DMS153 treated with DMSO at 0.1 percent for 48 hours (cell line): ENCODE results near the gene PROK1.
"Not testable (repeated sequence)": the region's sequence is repeated elsewhere in the genome, so short reads cannot be mapped to it uniquely, and the experiment has no call there.

Source experiments
- DNase-seq: peaks from one replicate; lab custom pipeline; 2025; ENCODE audit not compliant: unreplicated experiment; lab: John Stamatoyannopoulos, UW

The PROK1 gene

DNA sequence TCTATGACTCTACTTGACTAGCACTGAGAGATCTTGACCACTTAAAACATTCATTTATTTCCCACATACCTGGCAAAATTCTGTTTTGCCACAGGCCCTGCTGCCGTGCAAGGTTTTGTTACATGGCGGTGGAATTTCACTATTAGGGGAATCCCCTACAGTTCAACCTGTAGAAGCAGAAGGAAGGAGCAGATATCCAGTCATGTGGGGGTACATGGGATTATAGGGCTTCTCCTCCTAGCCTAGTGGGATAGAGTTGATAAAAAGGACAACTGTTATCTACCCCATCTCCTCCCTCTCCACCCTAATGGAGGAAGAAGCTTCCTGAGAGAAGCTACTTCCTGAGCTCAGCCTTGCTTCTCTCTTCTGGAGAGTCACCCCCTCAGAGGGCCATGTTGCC is 17.7 kb upstream of the PROK1 start:
- no peak for DNase-seq

DNA sequence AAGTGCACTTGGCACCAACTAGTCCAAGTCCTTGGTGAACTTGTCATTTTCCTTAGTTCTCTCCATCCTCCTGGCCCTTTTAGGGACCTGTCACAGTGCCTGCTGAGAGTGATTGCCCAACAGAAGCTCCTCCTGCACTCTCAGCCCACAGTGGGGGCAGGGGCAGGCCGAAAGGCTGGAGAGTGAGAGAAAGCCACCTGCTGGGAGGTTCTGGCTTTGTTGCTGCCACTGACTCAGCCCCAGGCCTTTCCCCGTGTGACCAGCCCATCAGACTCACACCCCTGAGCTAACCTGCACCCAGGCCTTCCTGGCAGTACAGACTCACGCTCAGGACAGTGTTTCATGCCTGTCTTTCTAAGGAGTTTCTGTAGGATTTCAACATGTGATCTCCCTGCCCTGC is 17.1 kb upstream of the PROK1 start:
- no peak for DNase-seq

DNA sequence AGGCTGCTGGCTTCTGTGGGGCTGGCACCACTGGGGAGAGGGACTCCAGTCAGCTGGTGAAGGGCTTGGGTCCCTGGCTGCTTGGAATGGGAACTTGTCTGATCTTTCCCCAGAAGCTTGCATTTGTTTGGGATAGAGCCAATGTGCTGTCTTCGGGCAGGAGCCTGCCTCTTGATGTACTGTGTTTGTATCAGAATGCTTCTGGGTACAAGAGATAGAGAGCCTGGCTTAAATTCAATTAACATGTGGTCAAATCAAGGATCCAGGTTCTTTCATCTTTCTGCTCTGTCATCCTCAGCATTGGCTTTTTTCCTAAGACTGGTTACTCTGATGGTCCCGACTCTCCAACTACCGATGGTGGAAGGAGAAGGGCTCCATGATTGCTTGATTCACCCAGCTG is 16.0 kb upstream of the PROK1 start:
- no peak for DNase-seq

DNA sequence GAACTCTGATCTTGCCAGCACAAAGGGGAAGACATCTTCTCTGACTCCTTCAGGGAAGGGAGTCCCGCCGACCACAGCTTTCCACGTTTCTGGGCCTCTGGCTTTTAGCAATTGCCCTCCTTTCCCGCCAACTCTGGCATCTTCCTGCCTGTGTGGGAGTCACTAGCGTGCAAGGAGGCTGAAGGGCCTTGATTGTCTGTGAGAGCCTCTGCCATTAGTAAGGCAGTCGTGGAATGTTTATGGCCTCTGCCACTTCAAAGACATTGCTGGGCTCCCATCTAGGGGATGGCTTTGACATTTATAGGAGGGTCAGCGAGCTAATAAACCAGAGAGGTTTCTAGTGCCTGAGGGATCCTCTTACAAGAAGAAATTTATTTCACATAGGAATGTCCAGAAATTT is 14.3 kb upstream of the PROK1 start:
- DNase-seq, result no peak

DNA sequence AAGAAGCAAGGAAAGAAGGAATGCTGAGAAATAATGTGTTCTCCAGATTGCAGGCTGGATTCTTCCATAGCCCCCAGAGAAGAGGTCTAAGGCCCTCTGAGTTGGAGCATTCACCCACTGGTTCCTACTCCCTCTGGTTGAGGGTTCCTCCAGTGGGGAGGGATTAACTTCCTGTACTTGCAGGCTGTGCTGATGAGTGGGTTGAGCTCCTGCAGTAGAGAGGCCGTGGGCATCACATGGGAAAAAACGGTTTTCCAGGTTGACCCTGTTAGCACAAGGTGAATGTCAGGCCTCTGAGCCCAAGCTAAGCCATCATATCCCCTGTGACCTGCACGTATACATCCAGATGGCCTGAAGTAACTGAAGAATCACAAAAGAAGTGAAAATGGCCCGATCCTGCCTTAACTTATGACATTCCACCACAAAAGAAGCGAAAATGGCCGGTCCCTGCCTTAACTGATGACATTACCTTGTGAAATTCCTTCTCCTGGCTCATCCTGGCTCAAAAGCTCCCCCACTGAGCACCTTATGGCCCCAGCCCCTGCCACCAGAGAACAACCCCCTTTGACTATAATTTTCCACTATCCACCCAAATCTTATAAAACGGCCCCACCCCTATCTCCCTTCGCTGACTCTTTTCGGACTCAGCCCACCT is 13.2 kb upstream of the PROK1 start:
- DNase-seq, result not testable (repeated sequence)

DNA sequence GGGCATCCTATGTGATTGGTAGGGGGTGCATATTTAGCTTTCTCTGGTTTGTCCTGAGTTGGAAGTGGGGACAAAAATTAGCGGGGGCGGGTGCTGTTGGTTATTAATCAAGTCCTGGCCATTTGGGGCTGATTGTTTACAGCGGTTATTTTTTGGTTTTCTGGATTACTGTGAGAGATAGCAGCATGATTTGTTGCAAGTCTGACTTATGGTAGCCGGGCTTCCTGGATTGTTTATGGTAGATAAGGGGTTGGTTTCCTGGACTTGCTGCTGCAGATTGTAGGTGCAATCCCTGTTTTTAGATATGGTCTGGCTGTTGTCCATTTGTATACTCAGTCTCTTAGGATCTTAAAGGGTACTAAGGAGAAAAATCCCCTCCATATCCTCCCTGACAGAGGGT is 12.1 kb upstream of the PROK1 start:
- no peak for DNase-seq

DNA sequence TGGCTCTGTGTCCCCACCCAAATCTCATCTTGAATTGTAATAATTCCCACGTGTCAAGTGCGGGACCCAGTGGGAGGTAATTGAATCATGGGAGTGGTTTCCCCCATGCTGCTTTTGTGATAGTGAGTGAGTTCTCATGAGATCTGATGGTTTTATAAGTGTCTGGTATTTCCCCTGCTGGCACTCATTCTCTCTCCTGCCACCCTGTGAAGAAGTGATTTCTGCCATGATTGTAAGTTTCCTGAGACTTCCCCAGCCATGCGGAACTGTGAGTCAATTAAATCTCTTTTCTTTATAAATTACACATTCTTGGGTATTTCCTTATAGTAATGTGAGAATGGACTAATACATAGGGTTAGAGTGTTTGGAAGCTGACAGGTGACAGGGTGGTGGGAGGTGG is 11.1 kb upstream of the PROK1 start:
- DNase-seq, result not testable (repeated sequence)

DNA sequence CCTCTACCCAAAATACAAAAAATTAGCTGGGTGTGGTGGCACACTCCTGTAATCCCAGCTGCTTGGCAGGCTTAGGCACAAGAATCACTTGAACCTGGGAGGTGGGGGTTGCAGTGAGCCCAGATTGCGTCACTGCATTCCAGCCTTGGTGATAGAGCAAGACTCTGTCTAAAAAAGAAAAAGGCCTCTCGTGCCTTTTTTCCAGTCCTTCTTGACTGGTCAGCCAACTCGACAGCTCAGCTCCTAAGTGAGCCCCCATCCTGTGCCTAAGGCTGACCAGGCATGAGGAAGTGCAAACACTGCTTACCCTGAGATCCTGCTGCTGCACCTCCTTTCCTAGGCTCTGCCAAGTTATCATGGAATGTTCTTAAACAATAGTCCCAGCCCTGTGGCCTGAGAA is 10.1 kb upstream of the PROK1 start:
- no peak for DNase-seq

DNA sequence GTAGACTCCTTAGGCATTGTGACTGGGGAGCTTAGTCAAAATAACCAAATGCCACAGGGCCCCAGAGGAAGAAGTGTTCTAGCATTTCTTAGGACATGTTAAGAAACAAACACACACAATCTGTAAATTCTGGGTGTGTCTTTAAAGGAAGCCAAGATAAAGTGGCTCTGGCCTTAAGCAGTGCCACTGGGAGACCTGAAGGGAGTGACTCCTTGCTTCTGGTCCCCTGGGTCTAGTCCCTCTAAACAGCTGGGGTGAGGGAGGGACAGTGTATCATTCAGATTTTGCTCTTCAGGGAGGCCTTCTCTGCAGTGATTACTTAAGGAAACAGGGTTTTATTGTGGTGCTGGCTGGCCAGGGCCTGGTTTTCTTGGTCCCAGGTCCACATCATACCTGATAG is 9.1 kb upstream of the PROK1 start:
- DNase-seq, result no peak

DNA sequence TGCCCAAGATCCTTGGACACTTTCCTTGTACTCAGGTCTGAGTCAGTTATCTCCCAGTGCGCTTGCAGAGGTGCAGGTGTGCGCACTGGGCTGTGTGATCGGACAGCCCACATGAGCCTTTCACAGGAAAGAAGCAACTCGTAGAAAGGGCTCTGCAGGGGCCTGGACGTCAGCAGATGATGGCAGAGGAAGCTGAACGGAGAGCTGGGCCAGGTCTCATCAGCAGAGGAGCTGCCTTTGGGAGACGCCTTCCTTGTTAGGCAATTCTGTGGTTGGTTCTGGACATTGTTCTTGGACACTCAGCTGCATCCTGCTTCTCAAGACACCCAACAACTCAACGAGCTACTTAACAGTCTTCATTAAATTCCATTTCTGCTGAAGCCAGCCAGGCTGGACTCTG is 7.5 kb upstream of the PROK1 start:
- DNase-seq, result no peak

DNA sequence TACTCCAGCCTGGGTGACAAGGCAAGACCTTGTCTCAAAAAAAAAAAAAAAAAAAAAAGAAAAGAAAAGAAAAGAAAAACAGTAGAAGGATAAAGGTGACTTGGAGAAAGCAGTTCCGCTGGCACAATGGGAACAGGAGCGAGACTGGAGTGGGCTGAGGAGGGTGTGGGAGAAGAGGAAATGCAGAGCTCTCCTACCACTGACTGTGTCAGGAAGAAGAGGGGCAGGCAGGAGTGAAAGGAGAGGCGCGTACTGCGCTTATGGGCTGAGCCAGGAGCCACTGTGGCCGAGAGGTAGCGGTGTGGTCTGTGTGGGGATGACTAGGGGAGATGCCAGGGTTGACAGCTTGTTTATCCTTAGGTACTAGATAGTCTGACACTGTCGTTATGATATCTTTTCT is 6.4 kb upstream of the PROK1 start:
- no peak for DNase-seq

DNA sequence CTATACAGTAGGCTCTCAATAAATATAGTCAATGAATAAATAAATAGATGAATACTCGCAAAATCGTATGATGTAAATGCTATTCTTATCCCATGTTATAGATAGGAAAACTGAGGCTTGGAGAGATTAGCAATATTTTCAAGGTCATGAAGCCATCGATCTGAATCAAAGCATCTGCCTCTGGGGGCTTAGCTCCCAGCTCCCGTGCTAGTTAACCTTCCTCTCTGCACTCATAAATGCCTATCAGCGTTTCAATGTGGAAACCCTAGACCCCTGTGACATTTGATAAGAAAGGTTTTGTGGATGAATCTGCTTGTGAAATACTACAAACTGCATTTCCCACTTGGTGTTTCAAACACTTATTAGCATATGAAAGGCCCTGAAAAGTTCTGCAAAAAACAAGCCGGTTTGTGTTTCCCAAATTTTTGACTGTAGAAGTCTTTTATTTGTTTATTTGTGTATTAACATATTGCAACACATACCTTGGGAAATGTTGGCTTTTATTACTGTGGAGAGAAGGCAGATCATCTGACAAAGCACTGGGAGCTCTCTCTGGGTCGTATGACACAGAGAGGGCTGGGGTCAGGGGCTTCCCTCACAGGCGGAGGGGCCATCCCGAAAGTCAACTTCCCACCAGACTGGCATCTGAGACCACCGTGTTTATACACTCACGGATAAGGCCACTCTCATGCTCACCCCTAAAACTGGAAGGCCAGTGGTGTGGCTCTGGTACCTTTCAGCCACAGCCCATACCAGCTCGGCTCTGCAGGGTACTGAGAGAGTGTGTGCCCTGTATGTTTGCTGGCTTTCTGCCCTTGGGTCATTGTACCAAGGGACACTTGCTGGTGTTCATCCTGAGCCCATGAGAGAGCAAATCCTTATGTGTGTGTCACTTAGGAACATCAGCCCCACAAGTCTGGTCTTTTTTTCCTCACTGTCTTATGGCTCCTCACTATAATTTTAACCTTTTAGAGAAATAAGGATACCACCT is 993 bp upstream of the PROK1 start:
- DNase-seq, result no peak

DNA sequence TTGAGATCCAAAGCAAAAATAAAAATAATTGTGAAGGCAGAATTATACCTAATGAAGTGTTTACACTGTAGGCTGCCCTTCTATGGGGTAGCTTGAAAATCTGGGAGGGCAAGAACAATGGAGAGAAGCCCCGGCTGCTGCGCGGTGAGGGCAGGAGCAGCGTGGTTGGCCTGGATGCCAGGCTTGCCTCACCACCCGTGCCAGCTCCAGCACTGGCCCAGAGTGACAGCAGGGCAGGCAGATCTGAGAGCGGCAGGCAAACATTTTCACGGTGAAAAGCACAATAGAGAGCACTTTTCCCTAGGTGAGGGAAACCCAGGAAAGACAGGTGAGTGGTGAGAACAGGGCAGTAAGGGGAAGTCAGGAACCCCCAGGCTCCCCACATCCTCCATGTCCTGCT is 1.4 kb downstream of the PROK1 start:
- DNase-seq, result no peak

DNA sequence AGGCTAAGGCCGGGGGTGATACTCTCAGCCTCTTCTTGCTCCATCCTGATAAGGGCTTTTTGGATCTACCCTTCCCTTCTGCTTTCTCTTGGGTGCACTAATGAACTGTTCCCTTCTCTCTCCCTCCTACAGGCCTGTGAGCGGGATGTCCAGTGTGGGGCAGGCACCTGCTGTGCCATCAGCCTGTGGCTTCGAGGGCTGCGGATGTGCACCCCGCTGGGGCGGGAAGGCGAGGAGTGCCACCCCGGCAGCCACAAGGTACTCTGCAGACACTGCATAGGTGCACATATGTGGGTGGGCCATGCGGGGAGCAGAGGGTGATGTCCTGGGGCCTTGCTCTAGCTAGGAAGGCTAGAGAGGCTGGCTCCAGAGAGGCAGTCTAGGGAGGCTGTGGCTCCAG is 2.9 kb downstream of the PROK1 start:
- no peak for DNase-seq

DNA sequence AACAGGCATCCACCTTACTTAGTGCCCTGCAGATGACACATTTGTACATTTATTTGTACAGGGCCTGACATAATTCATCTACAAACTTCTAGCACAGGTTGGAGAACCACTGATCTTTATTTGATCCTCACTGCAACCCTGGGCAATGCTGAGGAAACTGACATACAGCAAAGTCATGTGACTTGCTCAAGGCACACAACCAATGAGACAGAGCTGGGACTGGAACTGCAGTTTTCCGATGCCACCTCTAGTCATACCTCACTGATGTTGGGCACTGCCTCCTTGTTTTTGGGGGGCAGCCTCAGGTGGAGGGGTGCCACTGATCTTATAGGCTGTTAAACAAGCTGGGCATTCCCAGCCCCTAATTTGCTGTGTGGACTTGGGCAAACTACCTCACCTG is 3.4 kb downstream of the PROK1 start:
- no peak for DNase-seq

DNA sequence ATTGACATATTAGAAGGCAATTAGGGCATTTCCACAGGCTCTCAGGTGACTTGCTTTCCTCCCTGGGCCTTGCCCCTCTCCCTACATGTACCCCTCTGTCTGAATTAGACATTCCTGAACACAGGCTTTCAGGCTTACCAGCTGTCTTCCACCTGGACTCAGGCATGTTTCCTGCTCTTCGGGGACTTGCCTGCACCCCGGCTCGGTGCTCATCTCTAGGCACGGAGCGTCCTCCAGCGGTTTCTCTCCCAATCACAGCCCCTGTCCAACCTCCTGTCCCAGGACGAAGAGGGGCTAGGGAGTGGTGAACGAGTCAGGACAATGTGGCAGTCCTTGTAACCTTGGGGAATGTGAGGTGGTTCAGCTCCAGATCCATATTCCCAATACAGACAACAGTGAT is 4.2 kb downstream of the PROK1 start:
- no peak for DNase-seq

DNA sequence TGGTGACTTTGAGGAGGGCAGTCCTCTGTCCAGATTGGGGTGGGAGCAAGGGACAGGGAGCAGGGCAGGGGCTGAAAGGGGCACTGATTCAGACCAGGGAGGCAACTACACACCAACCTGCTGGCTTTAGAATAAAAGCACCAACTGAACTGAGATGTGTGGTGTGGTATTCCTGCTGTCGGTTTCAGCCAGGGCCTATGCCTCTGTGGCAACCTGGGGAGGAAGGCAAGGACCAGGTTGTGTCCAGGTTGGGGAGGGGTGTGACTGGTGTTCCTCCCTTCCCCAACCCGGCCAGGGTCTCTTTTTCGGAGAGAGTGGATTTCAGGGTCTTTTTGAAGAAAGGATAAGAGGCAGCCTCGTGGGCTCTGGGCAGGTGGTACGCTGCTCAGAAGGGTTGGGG is 6.3 kb downstream of the PROK1 start:
- no peak for DNase-seq

DNA sequence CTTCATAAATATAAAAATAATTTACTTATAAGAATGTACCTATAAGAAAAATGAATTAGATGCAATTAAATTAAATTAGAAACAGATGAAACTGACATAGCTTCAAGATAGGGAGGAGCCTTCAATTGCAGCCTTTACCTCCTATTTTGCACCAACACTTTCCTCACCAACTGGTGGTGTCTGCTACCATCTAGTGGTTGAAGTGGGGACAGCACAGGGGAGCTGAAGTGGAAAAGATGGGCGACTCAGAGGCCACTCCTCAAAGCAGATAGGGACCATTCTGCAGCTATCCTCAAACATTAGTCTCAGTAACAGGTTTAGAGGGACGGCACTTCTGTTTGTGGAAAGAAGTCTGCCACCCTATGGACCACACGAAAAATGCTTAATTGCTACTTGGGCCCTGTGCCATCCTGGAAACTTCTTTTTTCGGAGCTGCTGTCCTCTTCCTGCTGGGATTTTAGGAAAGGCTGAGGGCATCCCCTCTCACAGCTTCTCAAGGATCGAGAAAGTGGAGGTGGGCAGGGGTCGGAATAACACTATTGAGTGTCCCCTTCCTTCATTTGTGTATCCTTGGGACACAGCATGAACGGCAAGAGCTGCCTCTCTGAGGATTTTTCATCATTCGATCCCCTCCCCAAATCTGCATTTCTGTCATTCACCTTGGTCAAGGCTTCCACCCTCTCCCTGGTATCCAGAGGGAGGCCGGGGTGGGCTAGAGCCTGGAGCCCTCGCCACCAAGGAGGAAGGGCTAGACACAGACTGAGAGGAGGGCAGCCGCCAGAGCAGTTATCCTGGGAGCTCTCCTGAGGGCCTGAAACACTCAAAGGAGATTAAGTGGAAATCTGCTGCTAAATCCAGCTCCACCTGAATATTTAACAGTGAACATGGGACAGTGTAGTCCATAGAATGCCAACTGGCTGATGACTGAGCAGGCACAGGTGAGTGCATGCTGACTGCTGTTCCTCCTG is 9.6 kb downstream of the PROK1 start:
- DNase-seq, result peak; percentile 58

DNA sequence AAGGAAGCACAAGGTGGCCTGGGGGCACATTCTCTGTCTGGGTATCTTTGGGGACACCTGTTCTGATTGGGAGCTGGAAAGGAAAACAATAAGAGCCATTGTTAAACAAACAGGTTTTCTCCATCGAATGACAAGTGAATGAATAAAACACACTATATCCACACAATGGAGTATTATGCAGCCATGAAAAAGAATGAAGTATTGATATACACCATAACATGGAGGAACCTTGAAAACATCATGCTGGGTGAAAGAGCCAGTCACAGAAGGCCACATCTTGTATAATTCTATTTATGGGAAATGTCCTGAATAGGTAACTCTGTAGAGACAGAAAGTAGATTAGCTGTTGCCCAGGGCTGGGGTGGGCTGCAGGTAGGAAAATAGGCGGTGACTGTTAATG is 11.1 kb downstream of the PROK1 start:
- no peak for DNase-seq

DNA sequence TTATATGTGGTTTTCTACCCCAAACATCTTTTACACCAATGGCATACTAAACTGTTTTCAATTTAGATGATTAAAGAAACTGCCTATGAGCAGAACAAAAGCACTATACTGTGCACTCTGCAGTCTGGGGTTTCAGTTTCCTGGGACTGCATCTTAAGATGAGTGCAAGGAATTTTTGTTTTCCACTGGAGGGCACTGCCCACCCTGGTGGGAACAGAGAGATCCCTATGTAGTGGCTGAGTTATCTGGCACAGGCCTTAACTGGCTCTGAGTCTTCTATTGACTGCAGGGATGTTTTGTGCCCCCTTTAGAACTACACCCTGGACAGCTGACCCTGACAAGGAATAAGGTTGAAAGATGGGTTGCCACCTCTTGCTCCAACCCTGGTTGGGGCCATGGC is 12.0 kb downstream of the PROK1 start:
- DNase-seq, result no peak

DNA sequence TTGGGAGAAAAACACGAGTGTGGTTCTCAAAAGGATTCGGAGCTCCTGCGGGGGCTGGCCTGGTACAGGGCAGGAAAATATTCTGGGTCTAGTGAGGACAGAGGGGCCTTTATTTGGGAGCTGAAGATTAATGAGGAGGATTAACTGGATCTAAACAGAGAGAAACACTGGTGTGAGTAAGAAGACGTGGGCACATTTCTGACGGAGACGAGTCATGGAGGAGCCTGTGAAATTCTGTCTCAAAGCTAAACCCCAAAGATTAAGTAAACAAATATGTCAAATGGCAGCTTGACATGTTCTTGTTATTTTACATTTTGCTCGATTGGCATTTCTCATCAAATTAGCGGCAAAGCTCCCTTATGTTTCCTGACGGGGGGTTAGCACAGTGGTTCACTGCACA is 12.8 kb downstream of the PROK1 start:
- DNase-seq, result no peak
